ENCODE measurements around the gene METTL25B. TPM values are rescaled to one million over a fixed set of nuclear protein-coding genes. Genes with fewer than 3 reads are reported as not detected.

Gene METTL25B
- total and polyA plus RNA-seq, 2 of the 13 experiments (the other 11 are each of a cell fraction or from before 2014, with no cell fraction given): 11.9 to 24.0 TPM

GRCh38 chr1:156747742-156748669, 19.7 kb downstream of the METTL25B start (continued):
- TF ChIP-seq ATF2 (CRISPR knock-in tag; IDR thresholded peaks at IDR 0.05) (no peak), ZFY (CRISPR knock-in tag; IDR thresholded peaks at IDR 0.05) (no peak), ARID2 (CRISPR knock-in tag; IDR thresholded peaks at IDR 0.05; ENCODE audit: borderline replicate concordance) (0 out of 2 replicates have a peak, but pooled peaks have one; percentile 28)

- BruUV-seq (replicated peaks): no TSS peak
- peak; percentile 50 for DNase-seq (ENCODE audit: low spot score)
- TF ChIP-seq HOXA9 (CRISPR knock-in tag; IDR thresholded peaks at IDR 0.05; ENCODE audit: borderline replicate concordance): no peak
- TF ChIP-seq ZMAT3 (CRISPR knock-in tag; conservative IDR thresholded peaks at IDR 0.05): no peak
- 0 out of 2 replicates have a peak, but pooled peaks have one; percentile 43 for TF ChIP-seq NR2F2 (IDR thresholded peaks at IDR 0.05; ENCODE audit: borderline replicate concordance, low read depth)
- peak; percentile 68; the same call in 1 of the 2 replicates for TF ChIP-seq ZNF891 (CRISPR knock-in tag; IDR thresholded peaks at IDR 0.05)
- TF ChIP-seq FOXO4 (CRISPR knock-in tag; conservative IDR thresholded peaks at IDR 0.05): 0 out of 2 replicates have a peak, but pooled peaks have one; percentile 57
- peak in 1 of 2 experiments; percentile 13; a peak in 3 of 4 replicates for TF ChIP-seq POLR2A (IDR thresholded peaks at IDR 0.05; ENCODE audit: insufficient read depth in 1 of 2, low read depth in 2 of 2, low read length in 2 of 2)
- peak; percentile 37; the same call in 1 of the 2 replicates for TF ChIP-seq ZNF564 (CRISPR knock-in tag; IDR thresholded peaks at IDR 0.05)
- TF ChIP-seq CERS6 (CRISPR knock-in tag; IDR thresholded peaks at IDR 0.05): no peak
- TF ChIP-seq ELF1 (CRISPR knock-in tag; IDR thresholded peaks at IDR 0.05): peak; percentile 20; the same call in 1 of the 2 replicates
- no peak for TF ChIP-seq ZKSCAN5 (CRISPR knock-in tag; IDR thresholded peaks at IDR 0.05)
- TF ChIP-seq TBX3 (IDR thresholded peaks at IDR 0.05; ENCODE audit: borderline replicate concordance): 0 out of 2 replicates have a peak, but pooled peaks have one; percentile 9
- 0 out of 2 replicates have a peak, but pooled peaks have one; percentile 48 for TF ChIP-seq ZNF501 (CRISPR knock-in tag; IDR thresholded peaks at IDR 0.05)
Measured at GRCh38 chr1:156748670-156749418, 20.6 kb downstream of the METTL25B start.

More at GRCh38 chr1:156748670-156749418, 20.6 kb downstream of the METTL25B start:
- ChIA-PET CTCF (ENCODE audit: low intra/inter-chr PET ratio, low total read pairs) (no interaction called here), POLR2A (interaction anchor here (1.3 to 4.5 kb wide), 4 partner anchors 7 to 21 kb away, joined by 18 to 67 read pairs (median 41); partner anchors contain the start of genes ISG20L2, METTL25B, MRPL24 and PRCC)
- Histone ChIP-seq H3K27me3 (ENCODE audit: control insufficient read depth in 1 of 2, insufficient read depth in 2 of 2, low read length in 2 of 2) (no peaks in the 10 kb centered on the region; a peak in 1 of 5 replicates), H3K9me3 (ENCODE audit: low read length) (no peaks in the 10 kb centered on the region), H3K27ac (ENCODE audit: extremely low read length, insufficient read depth, low read length) (peak overlapping the region; percentile 100), H3K9ac (ENCODE audit: insufficient read depth, low read depth, low read length) (peak overlapping the region; percentile 95), H3K4me2 (ENCODE audit: low read depth, low read length) (peak overlapping the region; percentile 98), H4K20me1 (ENCODE audit: insufficient read depth, low read length) (peaks cover 13% of the 10 kb centered on the region), H2AFZ (ENCODE audit: low read length) (no peak overlapping the region), H3K36me3 (replicated peaks in 1 of 2; ENCODE audit: control insufficient read depth in 1 of 2, insufficient read depth in 2 of 2, low read length in 2 of 2) (peaks cover 7 to 18% of the 10 kb centered on the region in 2 experiments; a peak in 4 of 5 replicates), H3K79me2 (ENCODE audit: insufficient read depth, low read length) (peaks cover 75% of the 10 kb centered on the region), H3K4me3 (replicated peaks in 1 of 3; ENCODE audit: insufficient read depth in 1 of 3, low read depth in 2 of 3, low read length in 3 of 3) (peak overlapping the region; percentile 87 to 90 (median 88)), H3K4me1 (ENCODE audit: insufficient read depth, low read length) (peaks cover 53% of the 10 kb centered on the region)
- FAIRE-seq (peak; percentile 81), ATAC-seq (peak; percentile 16)
- intact Hi-C loops (cut with micrococcal nuclease; ENCODE audit: unreplicated experiment) (loop anchor here (2.0 kb wide), 1 partner anchor 20 kb away; the partner anchor contains the start of genes ISG20L2 and METTL25B), in situ Hi-C loops (cut with HindIII; ENCODE audit: extremely low pct_ligation_motif_present, low pct_unique_long_range_greater_than_20kb) (no loop called here)
- WGBS (ENCODE audit: low lambda C conversion rate): 3% methylated on average over 7 of the region's 9 CpGs

Measured in HepG2 (cell line).